IMR-90 (cell line): ENCODE results near the gene DLG3. TPM values are rescaled to one million over a fixed set of nuclear protein-coding genes. Genes with fewer than 3 reads are reported as not detected.

Experiments used
- ATAC-seq: fragments of 200-7000 bp; cut with Tn5 transposase; 2 replicates; pipeline ENCODE4 v1.9.1; 2020; ENCODE audit warnings: low read depth, mild to moderate bottlenecking, moderate library complexity
- BruUV-seq: library from RNA; stranded (reverse); fragments of 400-500 nt; replicated peaks from 2 replicates; lab custom pipeline; 2021; lab: Mats Ljungman, UMichigan
- CTCF ChIA-PET: fragments of 300-600 bp; formaldehyde crosslinking; extraction: SDS; loops from one replicate; lab custom pipeline; 2021; ENCODE audit warnings: antibody characterized with exemption; lab: Yijun Ruan, JAX
- POLR2A ChIA-PET: fragments of 300-600 bp; sonication (Branson Sonifier 250); formaldehyde crosslinking; loops from one replicate; lab custom pipeline; 2022; ENCODE audit warnings: antibody characterized with exemption; ENCODE audit not compliant: unreplicated experiment; lab: Charles Lee
- DNase-seq: peaks from one replicate; pipeline ENCODE4 v3.0.0; 2013
- H2AFZ ChIP-seq: replicated peaks from 2 replicates; pipeline ENCODE3; 2013; ENCODE audit warnings: low read length, mild to moderate bottlenecking; ENCODE audit not compliant: poor library complexity
- H2AK5ac ChIP-seq: 2 replicates; pipeline ENCODE4 v1.6.1; 2013; ENCODE audit warnings: low read depth, low read length, inconsistent platforms
- H2AK9ac ChIP-seq: replicated peaks from 2 replicates; pipeline ENCODE3; 2013; ENCODE audit warnings: mild to moderate bottlenecking, low read depth, low read length, moderate library complexity; ENCODE audit not compliant: poor library complexity
- H2BK120ac ChIP-seq: 2 replicates; pipeline ENCODE4 v1.6.1; 2013; ENCODE audit warnings: low read depth, low read length, inconsistent platforms
- H2BK15ac ChIP-seq: 3 replicates; pipeline ENCODE4 v1.6.1; 2013; ENCODE audit warnings: low read depth, low read length, inconsistent platforms
- H2BK20ac ChIP-seq: 2 replicates; pipeline ENCODE4 v1.6.1; 2013; ENCODE audit warnings: low read depth, mild to moderate bottlenecking, inconsistent platforms, low read length, moderate library complexity
- H2BK5ac ChIP-seq: 2 replicates; pipeline ENCODE4 v1.6.1; 2013; ENCODE audit warnings: mild to moderate bottlenecking, low read depth, low read length, inconsistent platforms; ENCODE audit not compliant: poor library complexity, severe bottlenecking
- H3K14ac ChIP-seq: replicated peaks from 2 replicates; pipeline ENCODE4 v1.6.1; 2013; ENCODE audit warnings: low read depth, low read length, inconsistent platforms
- H3K18ac ChIP-seq: 2 replicates; pipeline ENCODE4 v1.6.1; 2013; ENCODE audit warnings: low read depth, low read length, control low read depth
- H3K23ac ChIP-seq: 2 replicates; pipeline ENCODE4 v1.6.1; 2013; ENCODE audit warnings: low read depth, low read length, inconsistent platforms
- H3K27ac ChIP-seq: 2 replicates; pipeline ENCODE4 v1.5.1; 2013; ENCODE audit warnings: mild to moderate bottlenecking, control low read depth, low read length; ENCODE audit not compliant: insufficient read depth
- H3K27me3 ChIP-seq: 2 replicates; pipeline ENCODE4 v1.6.1; 2013; ENCODE audit warnings: low read length; ENCODE audit not compliant: control insufficient read depth, insufficient read depth
- H3K36me3 ChIP-seq: 2 replicates; pipeline ENCODE4 v1.6.1; 2013; ENCODE audit warnings: low read length, mixed read lengths; ENCODE audit not compliant: control insufficient read depth, insufficient read depth
- H3K4ac ChIP-seq: 2 replicates; pipeline ENCODE4 v1.6.1; 2013; ENCODE audit warnings: low read depth, low read length, inconsistent platforms
- H3K4me1 ChIP-seq: 2 replicates; pipeline ENCODE4 v1.6.1; 2013; ENCODE audit warnings: low read length, mixed read lengths; ENCODE audit not compliant: control insufficient read depth, insufficient read depth
- H3K4me2 ChIP-seq: 2 replicates; pipeline ENCODE4 v1.6.1; 2013; ENCODE audit warnings: low read depth, mild to moderate bottlenecking, control low read depth, low read length, moderate library complexity
- H3K4me3 ChIP-seq: 2 replicates; pipeline ENCODE4 v1.5.1; 2013; ENCODE audit warnings: low read depth, mild to moderate bottlenecking, control low read depth, low read length, moderate library complexity; ENCODE audit not compliant: insufficient read depth
- H3K56ac ChIP-seq: 2 replicates; pipeline ENCODE4 v1.6.1; 2013; ENCODE audit warnings: low read length, inconsistent platforms; ENCODE audit not compliant: insufficient read depth; ENCODE audit errors: extremely low read depth
- H3K79me1 ChIP-seq, 2 experiments: 2 replicates each; pipeline ENCODE4 v1.6.1; 2013; ENCODE audit warnings: low read length in 2 of 2, inconsistent platforms in 1 of 2, low read depth in 1 of 2
- H3K9ac ChIP-seq: 2 replicates; pipeline ENCODE4 v1.6.1; 2013; ENCODE audit warnings: low read depth, low read length, control low read depth
- H3K9me1 ChIP-seq: 2 replicates; pipeline ENCODE4 v1.6.1; 2013; ENCODE audit warnings: low read length, inconsistent platforms; ENCODE audit not compliant: insufficient read depth
- H3K9me3 ChIP-seq: 2 replicates; pipeline ENCODE4 v1.6.1; 2013; ENCODE audit warnings: low read length; ENCODE audit not compliant: control insufficient read depth, insufficient read depth
- H4K20me1 ChIP-seq: 2 replicates; pipeline ENCODE4 v1.6.1; 2013; ENCODE audit warnings: low read length, inconsistent platforms; ENCODE audit not compliant: insufficient read depth
- H4K5ac ChIP-seq: 2 replicates; pipeline ENCODE4 v1.6.1; 2013; ENCODE audit warnings: mild to moderate bottlenecking, low read depth, low read length, control low read depth
- H4K8ac ChIP-seq, 2 experiments: 2 replicates each; pipeline ENCODE4 v1.6.1; 2013; ENCODE audit warnings: low read depth in 2 of 2, low read length in 2 of 2, control low read depth in 1 of 2, inconsistent platforms in 1 of 2
- H4K91ac ChIP-seq: 2 replicates; pipeline ENCODE4 v1.6.1; 2013; ENCODE audit warnings: low read depth, low read length, inconsistent platforms; ENCODE audit not compliant: insufficient read depth
- CHD1 ChIP-seq: IDR thresholded peaks from 2 replicates; pipeline ENCODE4 v1.6.1; 2012; ENCODE audit warnings: low read depth, low read length, improper control_type of control experiment
- MXI1 ChIP-seq: IDR thresholded peaks from 2 replicates; pipeline ENCODE4 v1.6.1; 2012; ENCODE audit warnings: low read depth, mild to moderate bottlenecking, low read length, moderate library complexity, borderline replicate concordance
- POLR2A ChIP-seq: IDR thresholded peaks from 2 replicates; pipeline ENCODE4 v1.6.1; 2012; ENCODE audit warnings: mild to moderate bottlenecking, low read depth, low read length
- RAD21 ChIP-seq: IDR thresholded peaks from 2 replicates; pipeline ENCODE4 v1.6.1; 2012; ENCODE audit warnings: low read length, improper control_type of control experiment
- WGBS, 2 experiments: methylation state at CpG; one replicate each; pipeline versions ENCODE4 v1.1.5 to v1.1.7; 2013; ENCODE audit warnings: missing lambda C conversion rate in 2 of 2; ENCODE audit not compliant: insufficient read length in 1 of 2; ENCODE audit errors: extremely low coverage in 2 of 2; 5-methylcytosine and 5-hydroxymethylcytosine counted together
- dilution Hi-C: fragments of 300-500 bp; cut with HindIII; formaldehyde crosslinking; loops from one replicate; pipeline ENCODE4 v1.14.3; 2018; ENCODE audit warnings: low sequenced_read_pairs; ENCODE audit not compliant: unreplicated experiment
- in situ Hi-C: fragments of 300-500 bp; cut with MboI; formaldehyde crosslinking; loops from 3 replicates; pipeline ENCODE4 v1.14.3; 2019; ENCODE audit warnings: low sequenced_read_pairs, inconsistent platforms, mixed read lengths
- intact Hi-C: fragments of 100-400 bp; cut with micrococcal nuclease; formaldehyde crosslinking; loops from 2 replicates; pipeline ENCODE4 v1.10.0; 2022
- polyA plus RNA-seq, 3 experiments: library from polyadenylated mRNA; depleted of rRNA; stranded (reverse); fragments of >200 nt; gene quantifications; 2 replicates each; pipeline ENCODE4 v1.2.3, GENCODE V29; 2012; ENCODE audit warnings: low replicate concordance in 1 of 3
- total RNA-seq: library from RNA; depleted of rRNA; stranded (reverse); fragments of >200 nt; gene quantifications from 2 replicates; pipeline ENCODE4 v1.2.3, GENCODE V29; 2012

The DLG3 gene
- total and polyA plus RNA-seq, 2 of the 4 experiments (the other 2 are of a cell fraction) = 11.0 to 27.1 TPM

DNA sequence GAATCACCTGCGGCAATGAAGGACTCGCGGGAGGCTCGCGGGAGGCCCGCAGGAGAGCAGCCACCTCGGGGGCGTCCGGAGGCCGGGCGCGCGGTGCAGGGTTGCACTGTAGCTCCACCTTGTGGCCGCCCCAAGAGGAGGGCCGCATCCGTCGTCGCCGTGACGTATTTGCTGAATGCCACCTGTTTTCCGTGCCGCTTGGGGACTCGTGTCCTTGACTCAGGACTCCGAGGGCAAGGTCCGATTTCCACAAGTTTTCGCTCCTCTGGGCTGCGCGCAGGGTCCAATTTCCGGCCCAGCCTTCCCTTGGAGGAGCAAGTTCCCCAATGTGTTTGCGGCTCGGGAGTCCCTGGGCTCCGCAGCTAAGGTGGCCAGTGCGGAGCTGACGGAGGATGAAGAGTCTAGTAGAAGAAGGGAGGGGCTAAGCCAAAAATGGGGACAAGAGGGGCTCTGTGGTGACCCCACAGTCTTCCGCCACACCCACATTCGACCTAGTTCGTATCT lies 10.7 kb upstream of the DLG3 start (continued):
- TF ChIP-seq CHD1 = no peak
- peak; percentile 60 for TF ChIP-seq RAD21

GRCh38 chrX:70434352-70434866 lies 10.2 kb upstream of the DLG3 start:
- BruUV-seq = no TSS peak
- peak; percentile 91 for ATAC-seq
- Histone ChIP-seq H4K91ac (peak overlapping the region; percentile 64), H3K56ac (peak overlapping the region; percentile 53; the same call in 1 of the 2 replicates), H2AFZ (peak overlapping the region; percentile 91), H4K5ac (peak overlapping the region; percentile 18; the same call in 1 of the 2 replicates), H3K18ac (no peak overlapping the region), H3K14ac (peak overlapping the region; percentile 82), H2AK9ac (peak overlapping the region; percentile 95), H4K8ac (peak overlapping the region; percentile 64 to 71; a peak in 3 of 4 replicates), H3K4me1 (peaks cover 4% of the 10 kb centered on the region; the same call in 1 of the 2 replicates), H3K36me3 (no peaks in the 10 kb centered on the region), H4K20me1 (no peaks in the 10 kb centered on the region), H3K79me1 (peaks cover 4 to 21% of the 10 kb centered on the region in 2 experiments; a peak in 3 of 4 replicates), H3K23ac (peak overlapping the region; percentile 92), H2BK120ac (peak overlapping the region; percentile 57; the same call in 1 of the 2 replicates), H3K9me1 (0 out of 2 replicates have a peak, but pooled peaks cover 7% of the 10 kb centered on the region), H3K4me2 (peak overlapping the region; percentile 91), H3K9ac (peak overlapping the region; percentile 68), H2BK5ac (peak overlapping the region; percentile 62), H3K4ac (peak overlapping the region; percentile 77), H3K9me3 (no peaks in the 10 kb centered on the region), H2BK20ac (no peak overlapping the region), H3K27me3 (no peaks in the 10 kb centered on the region; the same call in 1 of the 2 replicates), H2BK15ac (peak overlapping the region; percentile 62; the same call in 1 of the 3 replicates), H2AK5ac (peak overlapping the region; percentile 64; the same call in 1 of the 2 replicates), H3K27ac (peak overlapping the region; percentile 48), H3K4me3 (peak overlapping the region; percentile 91)
- in situ Hi-C loops = no loop called here
- TF ChIP-seq MXI1 (no peak), POLR2A (0 out of 2 replicates have a peak, but pooled peaks have one; percentile 28)
- peak; percentile 71 for DNase-seq
- CTCF ChIA-PET = interaction anchor here (0.5 to 0.9 kb wide), 4 partner anchors 15 to 251 kb away, joined by 3 read pairs; no protein-coding TSS in a partner anchor
- intact Hi-C loops = loop anchor here (1.0 to 2.0 kb wide), 4 partner anchors 144 to 301 kb away; partner anchors contain the start of genes IGBP1 and KIF4A
- 29% methylated on average over 32 of the region's 45 CpGs; no CpG with 5 or more reads in 1 of the 2 experiments for WGBS, 2 experiments
- POLR2A ChIA-PET = interaction anchor here (0.6 kb wide), 1 partner anchor 766 kb away, joined by 11 read pairs; no protein-coding TSS in a partner anchor
- dilution Hi-C loops = no loop called here
